GM21723 (cell line): Measurements from ENCODE around the gene NKD2.

Source experiments
- ATAC-seq: cut with Tn5 transposase; IDR thresholded peaks from one replicate; pipeline ENCODE4 v1.9.1; 2021; ENCODE audit warnings: mild to moderate bottlenecking, moderate library complexity; ENCODE audit not compliant: unreplicated experiment

The NKD2 gene

GRCh38 chr5:978693-979092, 29.9 kb upstream of the NKD2 start:
- ATAC-seq, result no peak

GRCh38 chr5:979100-979817, 29.3 kb upstream of the NKD2 start:
- no peak for ATAC-seq

DNA sequence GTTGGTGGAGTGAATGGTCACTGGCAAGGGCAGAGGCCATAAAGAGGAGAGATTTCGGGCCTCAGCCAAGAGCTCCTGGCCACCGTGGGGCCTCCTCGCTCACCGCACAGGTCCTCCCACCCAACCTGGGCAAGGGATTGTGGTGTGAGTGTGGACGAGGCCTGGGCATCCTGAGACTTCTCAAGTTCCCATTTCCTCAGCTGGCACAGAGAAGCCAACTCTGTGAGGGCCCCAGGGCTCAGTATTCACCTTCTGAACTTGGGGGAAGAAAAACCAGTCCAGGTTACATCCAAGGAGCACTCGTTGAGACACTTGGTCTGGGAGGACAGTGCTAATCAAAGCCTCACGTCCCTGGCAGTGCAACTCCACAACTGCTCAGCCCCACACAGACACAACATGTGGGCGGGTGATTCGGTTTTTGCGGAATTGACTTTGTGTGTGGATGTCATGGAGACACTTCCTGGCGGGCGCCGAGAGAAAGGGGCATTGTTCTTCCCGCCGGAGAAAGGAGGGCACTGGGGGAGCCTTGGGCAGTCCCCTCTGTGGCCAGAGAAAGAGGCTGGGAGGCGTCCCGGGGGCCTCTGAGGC, 28.5 kb upstream of the NKD2 start:
- no peak for ATAC-seq

GRCh38 chr5:980966-981365, 27.6 kb upstream of the NKD2 start:
- no peak for ATAC-seq

DNA sequence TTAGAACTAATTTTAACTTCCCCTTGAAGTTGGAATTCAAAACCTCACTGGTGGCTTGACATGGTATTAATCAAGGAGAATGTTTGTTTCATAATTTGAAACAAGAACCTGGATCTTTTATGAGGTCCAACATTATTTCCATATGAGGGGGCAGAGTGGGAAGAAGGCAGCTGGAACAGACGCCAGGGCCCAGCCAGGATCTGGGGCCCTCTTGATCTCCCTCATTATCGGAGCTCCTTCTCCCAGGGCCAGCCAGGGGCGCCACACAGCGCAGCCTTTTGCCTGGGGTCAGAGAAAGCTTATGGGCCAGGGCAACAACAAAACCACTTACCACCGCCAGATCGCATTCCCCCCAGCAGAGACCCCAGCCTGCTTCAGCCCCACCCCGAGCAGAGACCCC, 27.1 kb upstream of the NKD2 start:
- ATAC-seq, result no peak

DNA sequence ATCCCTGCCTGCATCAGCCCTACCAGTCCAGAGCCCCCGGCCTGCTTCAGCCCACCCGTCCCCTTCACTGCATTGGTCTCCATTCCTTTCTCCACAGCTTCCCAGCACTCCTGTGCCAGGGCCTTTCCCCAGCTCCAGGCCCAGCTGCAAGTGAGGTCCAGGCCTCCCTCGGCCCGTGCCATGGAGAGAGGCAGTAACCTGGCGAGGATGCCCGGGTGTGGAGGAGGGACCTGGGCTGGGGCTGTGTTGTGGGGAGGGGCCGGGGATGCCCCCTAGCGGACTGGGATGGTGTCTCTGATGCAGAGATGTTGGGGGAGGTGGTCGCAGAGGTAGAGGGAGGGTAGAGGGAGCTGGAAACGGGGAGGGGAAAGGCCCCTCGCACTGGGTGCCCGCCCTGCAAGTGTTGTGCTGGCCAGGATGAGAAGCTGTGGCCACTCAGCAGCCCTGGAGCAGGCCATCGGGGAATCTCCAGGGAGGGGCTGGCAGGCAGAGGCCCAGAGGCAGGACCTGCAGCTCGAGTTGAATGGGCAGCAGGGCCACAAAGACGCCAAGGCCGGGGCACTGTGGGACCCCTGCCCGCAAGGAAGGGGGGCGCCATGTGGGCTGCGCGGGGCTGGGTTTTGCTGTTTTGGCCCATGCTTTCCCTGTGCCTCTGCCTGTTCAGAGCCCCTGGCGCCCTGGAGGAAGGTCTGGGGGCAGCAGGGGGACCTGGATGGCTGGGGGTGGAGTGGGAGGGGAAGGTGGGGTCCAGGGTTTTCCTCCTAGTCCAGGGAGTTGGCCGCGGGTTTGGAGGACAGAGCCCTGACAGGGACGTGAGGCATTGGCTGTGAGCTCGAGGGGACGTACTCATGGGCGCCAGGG, 26.0 kb upstream of the NKD2 start:
- ATAC-seq, result no peak

- no peak for ATAC-seq
Observed at GRCh38 chr5:983238-983524, 25.4 kb upstream of the NKD2 start.

DNA sequence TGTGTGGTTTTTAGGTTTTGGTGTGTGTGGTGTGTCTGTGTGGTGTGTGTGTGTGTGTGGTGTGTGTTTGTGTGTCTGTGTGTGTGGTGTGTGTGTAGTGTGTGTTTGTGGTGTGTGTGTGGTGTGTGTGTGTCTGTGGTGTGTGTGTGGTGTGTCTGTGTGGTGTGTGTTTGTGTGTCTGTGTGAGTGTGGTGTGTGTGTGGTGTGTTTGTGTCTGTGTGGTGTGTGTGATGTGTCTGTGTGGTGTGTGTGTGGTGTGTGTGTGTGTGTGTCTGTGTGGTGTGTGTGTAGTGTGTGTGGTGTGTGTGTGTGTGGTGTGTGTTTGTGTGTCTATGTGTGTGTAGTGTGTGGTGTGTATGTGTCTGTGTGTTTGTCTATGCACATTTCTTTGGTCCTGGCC, 25.0 kb upstream of the NKD2 start:
- ATAC-seq, result no peak

GRCh38 chr5:984774-985173, 23.8 kb upstream of the NKD2 start:
- ATAC-seq, result no peak

DNA sequence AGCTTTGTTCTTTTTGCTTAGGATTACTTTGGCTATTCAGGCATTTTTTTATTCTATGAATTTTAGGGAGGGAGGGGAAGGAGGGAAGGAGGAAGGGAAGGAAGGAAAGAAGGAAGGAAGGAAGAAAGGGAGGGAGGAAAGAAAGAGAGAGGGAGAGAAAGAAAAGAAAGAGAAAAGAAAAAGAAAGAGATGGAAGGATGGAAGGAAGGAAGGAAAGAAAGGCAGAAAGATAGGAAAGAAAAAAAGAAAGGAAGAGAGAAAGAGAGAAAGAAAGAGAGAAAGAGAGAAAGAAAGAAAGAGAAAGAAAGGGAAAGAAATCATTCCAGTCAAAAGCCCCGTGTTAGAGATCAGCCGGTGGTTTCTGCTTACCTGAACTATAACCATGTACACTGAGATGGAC, 20.8 kb upstream of the NKD2 start:
- ATAC-seq, result no peak

DNA sequence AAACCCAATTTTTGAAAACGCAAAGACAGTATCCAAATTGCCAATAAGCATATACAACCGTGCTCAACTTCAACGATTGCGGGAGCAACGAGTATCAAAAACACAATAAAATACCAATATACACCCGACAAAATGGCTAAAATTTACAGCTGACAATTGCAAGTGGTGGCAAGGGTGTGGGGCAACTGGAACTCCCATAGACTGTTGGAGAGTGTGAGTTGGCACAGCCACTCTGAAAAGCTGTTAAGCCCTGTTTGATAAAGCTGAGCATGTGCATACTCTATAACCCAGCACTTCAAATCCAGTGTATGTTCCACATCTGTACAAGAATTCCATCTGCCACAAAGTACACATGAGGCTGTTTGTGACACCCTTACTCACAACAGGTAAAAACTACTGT, 20.3 kb upstream of the NKD2 start:
- no peak for ATAC-seq

DNA sequence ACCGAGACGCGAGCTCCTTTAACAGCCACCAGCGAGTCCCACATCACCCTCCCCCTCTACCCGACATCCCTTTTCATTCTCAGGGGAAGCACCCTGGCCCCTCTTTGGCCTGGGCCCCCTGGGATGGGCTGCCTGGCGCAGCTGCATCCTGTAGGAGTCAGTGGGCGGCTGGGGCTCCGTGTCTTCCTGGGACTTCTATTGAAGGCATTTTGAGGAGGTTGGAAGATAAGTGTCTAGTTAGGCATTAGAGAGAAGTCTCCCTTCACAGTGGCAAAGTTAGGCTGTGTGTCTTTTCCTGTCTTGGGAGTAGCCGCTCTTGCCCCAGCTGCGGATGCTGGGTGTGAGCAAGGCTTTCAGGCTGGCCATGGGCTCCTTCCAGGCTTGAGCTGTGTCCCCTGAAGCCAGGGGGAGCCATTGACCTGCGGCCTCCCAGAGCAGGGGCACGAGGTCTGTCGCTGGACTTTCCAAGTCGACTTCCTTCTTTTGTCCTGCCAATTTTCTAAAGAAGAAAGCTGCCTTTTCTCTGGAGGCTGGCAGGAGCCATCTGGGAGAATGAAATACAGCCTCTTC, 18.6 kb upstream of the NKD2 start:
- no peak for ATAC-seq

GRCh38 chr5:991472-992267, 16.9 kb upstream of the NKD2 start:
- no peak for ATAC-seq

DNA sequence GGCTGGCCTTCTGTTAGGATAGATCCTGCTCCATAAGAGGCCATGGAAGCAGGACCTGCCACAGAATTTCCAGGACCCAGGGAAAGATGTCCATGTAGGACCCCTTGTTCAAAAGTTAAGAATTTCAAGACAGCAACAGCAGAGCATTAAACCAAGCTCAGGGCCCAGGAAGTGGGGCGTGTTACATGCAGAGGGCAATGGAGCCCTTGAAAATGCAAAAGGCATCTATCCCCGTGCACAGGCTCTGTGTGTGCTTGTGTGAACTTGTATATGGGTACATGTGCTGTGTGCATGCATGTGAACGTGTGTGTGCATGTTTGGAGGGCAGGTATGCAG, 14.4 kb upstream of the NKD2 start:
- no peak for ATAC-seq

- ATAC-seq, result no peak
Observed at GRCh38 chr5:994821-995220, 13.8 kb upstream of the NKD2 start.

- ATAC-seq, result no peak
Observed at GRCh38 chr5:995318-995717, 13.3 kb upstream of the NKD2 start.

GRCh38 chr5:997001-997474, 11.6 kb upstream of the NKD2 start:
- no peak for ATAC-seq

- no peak for ATAC-seq
Observed at GRCh38 chr5:997711-998110, 10.9 kb upstream of the NKD2 start.

- ATAC-seq, result no peak
Observed at GRCh38 chr5:998246-999031, 10.2 kb upstream of the NKD2 start.

GRCh38 chr5:999032-999501, 9.5 kb upstream of the NKD2 start:
- no peak for ATAC-seq
